HepG2 (cell line): ENCODE results near the gene JTB. TPM values are rescaled to one million over a fixed set of nuclear protein-coding genes. Genes with fewer than 3 reads are reported as not detected.

Experiments
- DNMT1 ChIP-seq: sonication (generic); formaldehyde crosslinking; IDR thresholded peaks from 2 replicates; pipeline ENCODE4 v1.5.1; 2020; ENCODE audit warnings: mild to moderate bottlenecking, missing genetic modification reagents
- HNF1B ChIP-seq: sonication (generic); formaldehyde crosslinking; IDR thresholded peaks from 2 replicates; pipeline ENCODE4 v1.5.1; 2020; ENCODE audit warnings: mild to moderate bottlenecking, moderate library complexity, missing genetic modification reagents
- HNRNPUL1 ChIP-seq: fragments of 200-400 bp; formaldehyde crosslinking; IDR thresholded peaks from 2 replicates; pipeline ENCODE4 v1.6.1; 2017; ENCODE audit warnings: low read depth, mild to moderate bottlenecking, low read length, moderate library complexity
- IKZF1 ChIP-seq: fragments of 450-650 bp; IDR thresholded peaks from 2 replicates; pipeline ENCODE4 v1.7.1; 2016
- KAT7 ChIP-seq: IDR thresholded peaks from 2 replicates; pipeline ENCODE4 v1.6.1; 2018; ENCODE audit warnings: borderline replicate concordance, missing compliant biosample characterization
- MYC ChIP-seq: sonication (generic); formaldehyde crosslinking; IDR thresholded peaks from 2 replicates; pipeline ENCODE4 v1.9.0; 2021; ENCODE audit warnings: missing genetic modification reagents, borderline replicate concordance
- PHF20 ChIP-seq: sonication (generic); formaldehyde crosslinking; IDR thresholded peaks from 2 replicates; pipeline ENCODE4 v1.5.0; 2020; ENCODE audit warnings: mild to moderate bottlenecking, missing genetic modification reagents
- SRSF1 ChIP-seq: fragments of 200-400 bp; formaldehyde crosslinking; optimal IDR thresholded peaks from 2 replicates; pipeline ENCODE3; 2017; ENCODE audit warnings: mild to moderate bottlenecking, low read depth, low read length, moderate library complexity
- SUZ12 ChIP-seq: fragments of 150-350 bp; IDR thresholded peaks from 2 replicates; pipeline ENCODE4 v1.6.1; 2014; ENCODE audit warnings: low read depth, low read length
- TCF7 ChIP-seq: sonication (generic); IDR thresholded peaks from 2 replicates; pipeline ENCODE4 v1.6.1; 2016; ENCODE audit warnings: antibody characterized with exemption, low read depth
- TEAD2 ChIP-seq: sonication (generic); formaldehyde crosslinking; IDR thresholded peaks from 2 replicates; pipeline ENCODE4 v1.9.0; 2021; ENCODE audit warnings: missing genetic modification reagents
- THAP11 ChIP-seq: IDR thresholded peaks from 2 replicates; pipeline ENCODE4 v1.6.1; 2016; ENCODE audit warnings: missing biosample characterization, missing genetic modification reagents
- XRCC5 ChIP-seq: fragments of 200-400 bp; formaldehyde crosslinking; optimal IDR thresholded peaks from 2 replicates; pipeline ENCODE3; 2017; ENCODE audit warnings: mild to moderate bottlenecking, low read length
- YEATS2 ChIP-seq: sonication (generic); formaldehyde crosslinking; IDR thresholded peaks from 2 replicates; pipeline ENCODE4 v1.4.0; 2020; ENCODE audit warnings: missing genetic modification reagents, borderline replicate concordance
- ZBTB33 ChIP-seq: sonication (generic); formaldehyde crosslinking; IDR thresholded peaks from 2 replicates; pipeline ENCODE4 v1.4.0; 2020; ENCODE audit warnings: missing genetic modification reagents
- ZEB1 ChIP-seq: IDR thresholded peaks from 2 replicates; pipeline ENCODE4 v1.6.1; 2012; ENCODE audit warnings: mild to moderate bottlenecking, low read depth, inconsistent platforms; ENCODE audit not compliant: insufficient replicate concordance
- ZNF44 ChIP-seq: sonication (generic); formaldehyde crosslinking; IDR thresholded peaks from 2 replicates; pipeline ENCODE4 v1.5.1; 2020; ENCODE audit warnings: mild to moderate bottlenecking, missing genetic modification reagents
- ZNF724P ChIP-seq: sonication (generic); formaldehyde crosslinking; IDR thresholded peaks from 2 replicates; pipeline ENCODE4 v1.8.0; 2022; ENCODE audit warnings: missing genetic modification reagents, borderline replicate concordance
- ZNF737 ChIP-seq: sonication (generic); formaldehyde crosslinking; IDR thresholded peaks from 2 replicates; pipeline ENCODE4 v1.5.0; 2020; ENCODE audit warnings: missing genetic modification reagents, mild to moderate bottlenecking, borderline replicate concordance
- ZNF781 ChIP-seq: sonication (generic); formaldehyde crosslinking; IDR thresholded peaks from 2 replicates; pipeline ENCODE4 v1.5.1; 2020; ENCODE audit warnings: borderline replicate concordance, mild to moderate bottlenecking, missing genetic modification reagents; ENCODE audit errors: not compliant biosample characterization
- ZNF782 ChIP-seq: sonication (generic); formaldehyde crosslinking; IDR thresholded peaks from 2 replicates; pipeline ENCODE4 v1.4.0; 2020; ENCODE audit warnings: missing genetic modification reagents, mild to moderate bottlenecking, borderline replicate concordance
- polyA plus RNA-seq, 8 experiments: library from polyadenylated mRNA; depleted of rRNA in 3 of 8; stranded (reverse) in 7 of 8; unstranded in 1 of 8; fragments of >200 nt; fragmentation: Illumina TruSeq in 4 of 8; extraction: Trizol in 4 of 8; gene quantifications; 2 replicates each; pipeline versions ENCODE4 v1.2.1 to v1.2.3, GENCODE V29; 2011 to 2016; ENCODE audit warnings: low read depth in 4 of 8, missing spikeins in 1 of 8, mixed read lengths in 1 of 8; ENCODE audit not compliant: insufficient read depth in 1 of 8
- total RNA-seq, 5 experiments: library from RNA; depleted of rRNA; stranded (reverse); fragments of >200 nt; fragmentation: Illumina TruSeq; extraction: Trizol; gene quantifications; 2 replicates each; pipeline ENCODE4 v1.2.3, GENCODE V29; 2016; ENCODE audit warnings: low read depth in 1 of 5
- TF ChIP-seq, protein P1 (sequence below): sonication (generic); formaldehyde crosslinking; IDR thresholded peaks from 2 replicates; pipeline ENCODE4 v1.4.0; 2020; ENCODE audit warnings: missing genetic modification reagents
- TF ChIP-seq, protein P2 (sequence below): sonication (generic); formaldehyde crosslinking; IDR thresholded peaks from 2 replicates; pipeline ENCODE4 v1.4.0; 2020; ENCODE audit warnings: mild to moderate bottlenecking, missing genetic modification reagents

The JTB gene
- total and polyA plus RNA-seq, 2 of the 13 experiments (the other 11 are each of a cell fraction or from before 2014, with no cell fraction given) = 96.7 to 99.2 TPM

- TF ChIP-seq ZNF724P (CRISPR knock-in tag) (0 out of 2 replicates have a peak, but pooled peaks have one; percentile 86), PHF20 (no peak), HNF1B (CRISPR knock-in tag) (0 out of 2 replicates have a peak, but pooled peaks have one; percentile 3), ZNF737 (CRISPR knock-in tag) (no peak), SUZ12 (no peak), SRSF1 (no peak), ZEB1 (no peak), ZNF782 (CRISPR knock-in tag) (no peak), DNMT1 (CRISPR knock-in tag) (no peak), TEAD2 (CRISPR knock-in tag) (0 out of 2 replicates have a peak, but pooled peaks have one; percentile 66), MYC (CRISPR knock-in tag) (no peak), YEATS2 (CRISPR knock-in tag) (no peak), HNRNPUL1 (no peak), ZNF44 (CRISPR knock-in tag) (no peak), ZBTB33 (CRISPR knock-in tag) (no peak), ZNF781 (CRISPR knock-in tag) (no peak), XRCC5 (no peak), TCF7 (no peak), KAT7 (CRISPR knock-in tag) (no peak), THAP11 (CRISPR knock-in tag) (no peak), IKZF1 (no peak)
- TF ChIP-seq, protein P1, sequence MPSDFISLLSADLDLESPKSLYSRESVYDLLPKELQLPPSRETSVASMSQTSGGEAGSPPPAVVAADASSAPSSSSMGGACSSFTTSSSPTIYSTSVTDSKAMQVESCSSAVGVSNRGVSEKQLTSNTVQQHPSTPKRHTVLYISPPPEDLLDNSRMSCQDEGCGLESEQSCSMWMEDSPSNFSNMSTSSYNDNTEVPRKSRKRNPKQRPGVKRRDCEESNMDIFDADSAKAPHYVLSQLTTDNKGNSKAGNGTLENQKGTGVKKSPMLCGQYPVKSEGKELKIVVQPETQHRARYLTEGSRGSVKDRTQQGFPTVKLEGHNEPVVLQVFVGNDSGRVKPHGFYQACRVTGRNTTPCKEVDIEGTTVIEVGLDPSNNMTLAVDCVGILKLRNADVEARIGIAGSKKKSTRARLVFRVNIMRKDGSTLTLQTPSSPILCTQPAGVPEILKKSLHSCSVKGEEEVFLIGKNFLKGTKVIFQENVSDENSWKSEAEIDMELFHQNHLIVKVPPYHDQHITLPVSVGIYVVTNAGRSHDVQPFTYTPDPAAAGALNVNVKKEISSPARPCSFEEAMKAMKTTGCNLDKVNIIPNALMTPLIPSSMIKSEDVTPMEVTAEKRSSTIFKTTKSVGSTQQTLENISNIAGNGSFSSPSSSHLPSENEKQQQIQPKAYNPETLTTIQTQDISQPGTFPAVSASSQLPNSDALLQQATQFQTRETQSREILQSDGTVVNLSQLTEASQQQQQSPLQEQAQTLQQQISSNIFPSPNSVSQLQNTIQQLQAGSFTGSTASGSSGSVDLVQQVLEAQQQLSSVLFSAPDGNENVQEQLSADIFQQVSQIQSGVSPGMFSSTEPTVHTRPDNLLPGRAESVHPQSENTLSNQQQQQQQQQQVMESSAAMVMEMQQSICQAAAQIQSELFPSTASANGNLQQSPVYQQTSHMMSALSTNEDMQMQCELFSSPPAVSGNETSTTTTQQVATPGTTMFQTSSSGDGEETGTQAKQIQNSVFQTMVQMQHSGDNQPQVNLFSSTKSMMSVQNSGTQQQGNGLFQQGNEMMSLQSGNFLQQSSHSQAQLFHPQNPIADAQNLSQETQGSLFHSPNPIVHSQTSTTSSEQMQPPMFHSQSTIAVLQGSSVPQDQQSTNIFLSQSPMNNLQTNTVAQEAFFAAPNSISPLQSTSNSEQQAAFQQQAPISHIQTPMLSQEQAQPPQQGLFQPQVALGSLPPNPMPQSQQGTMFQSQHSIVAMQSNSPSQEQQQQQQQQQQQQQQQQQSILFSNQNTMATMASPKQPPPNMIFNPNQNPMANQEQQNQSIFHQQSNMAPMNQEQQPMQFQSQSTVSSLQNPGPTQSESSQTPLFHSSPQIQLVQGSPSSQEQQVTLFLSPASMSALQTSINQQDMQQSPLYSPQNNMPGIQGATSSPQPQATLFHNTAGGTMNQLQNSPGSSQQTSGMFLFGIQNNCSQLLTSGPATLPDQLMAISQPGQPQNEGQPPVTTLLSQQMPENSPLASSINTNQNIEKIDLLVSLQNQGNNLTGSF (CRISPR knock-in tag) = peak; percentile 17; the same call in 1 of the 2 replicates
- TF ChIP-seq, protein P2, sequence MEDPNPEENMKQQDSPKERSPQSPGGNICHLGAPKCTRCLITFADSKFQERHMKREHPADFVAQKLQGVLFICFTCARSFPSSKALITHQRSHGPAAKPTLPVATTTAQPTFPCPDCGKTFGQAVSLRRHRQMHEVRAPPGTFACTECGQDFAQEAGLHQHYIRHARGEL (CRISPR knock-in tag) = no peak
Observed at GRCh38 chr1:153976819-153977249, 640 bp downstream of the JTB start (continued).
